HG03045 (cell line): Measurements from ENCODE around the gene FGGY.
"Not testable (repeated sequence)": the region's sequence is repeated elsewhere in the genome, so short reads cannot be mapped to it uniquely, and the experiment has no call there.

Experiments used
- ATAC-seq: cut with Tn5 transposase; IDR thresholded peaks from one replicate; pipeline ENCODE4 v1.9.1; 2021; ENCODE audit warnings: mild to moderate bottlenecking, moderate library complexity; ENCODE audit not compliant: unreplicated experiment

The FGGY gene

DNA sequence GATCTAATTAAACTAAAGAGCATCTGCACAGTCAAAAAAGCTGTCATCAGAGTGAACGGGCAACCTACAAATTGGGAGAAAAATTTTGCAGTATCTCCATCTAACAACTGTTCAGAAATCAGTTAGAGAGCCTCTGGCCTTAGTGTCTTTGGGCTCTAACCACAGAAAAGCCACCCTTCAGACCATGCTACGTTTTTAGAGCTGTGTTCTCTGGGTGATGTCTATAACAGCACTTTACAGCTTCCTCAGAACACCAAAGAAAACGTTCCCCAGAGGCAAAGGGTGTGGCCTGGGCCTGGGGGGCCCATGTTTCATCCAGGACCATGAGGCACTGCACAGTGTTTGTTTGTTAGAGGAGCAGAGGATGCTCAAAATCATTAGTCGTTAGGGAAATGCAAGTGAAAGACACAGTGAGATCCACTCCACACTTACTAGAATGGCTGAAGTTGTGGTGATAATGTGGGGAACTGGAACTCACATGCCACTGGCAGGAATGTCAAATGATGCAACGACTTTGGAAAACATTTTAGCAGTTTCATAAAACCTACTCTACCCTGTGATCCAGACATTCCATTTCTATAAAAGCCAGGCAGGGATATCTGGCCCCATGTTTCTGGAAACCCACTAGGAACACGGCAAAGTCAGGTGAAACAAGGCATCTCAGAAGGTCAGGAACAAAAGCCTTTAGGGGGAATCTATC lies 267.4 kb downstream of the FGGY start:
- ATAC-seq, result no peak

DNA sequence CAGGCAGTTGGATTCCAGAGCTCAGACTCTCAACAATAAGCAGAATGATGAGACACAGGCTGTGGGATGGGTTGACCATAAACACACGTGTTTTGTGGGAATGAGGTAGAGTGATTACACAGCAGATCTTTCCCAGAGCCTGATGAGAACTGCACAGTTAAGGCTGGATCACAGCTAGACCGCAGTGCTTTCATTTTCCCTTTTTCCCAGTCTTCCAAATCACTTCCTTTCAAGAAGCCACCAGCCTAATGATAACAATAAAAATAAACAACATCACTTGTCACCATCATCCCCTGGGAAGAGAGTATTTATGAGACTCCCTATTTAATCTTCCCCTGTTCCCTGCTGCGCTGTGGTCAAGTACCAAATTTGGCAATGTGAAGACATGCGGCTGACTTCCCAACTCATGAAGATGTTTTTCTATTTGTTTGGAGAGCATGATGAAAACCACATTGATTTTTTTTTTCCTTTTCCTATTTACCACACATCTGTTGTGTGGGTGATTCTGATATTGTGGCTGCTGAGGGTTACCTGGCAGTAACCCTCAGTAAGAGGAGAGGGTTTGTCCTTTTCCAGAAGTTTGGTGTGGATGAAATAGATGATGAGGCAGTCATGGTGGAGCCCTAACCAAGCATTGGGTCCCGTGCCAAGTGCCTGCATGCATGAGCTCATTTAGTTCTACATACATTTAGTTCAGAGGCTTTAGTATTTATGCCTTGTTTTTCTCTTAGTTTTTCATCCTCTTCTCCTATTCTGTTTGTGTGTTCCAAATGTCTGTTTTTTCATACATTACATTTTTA lies 268.9 kb downstream of the FGGY start:
- no peak for ATAC-seq

DNA sequence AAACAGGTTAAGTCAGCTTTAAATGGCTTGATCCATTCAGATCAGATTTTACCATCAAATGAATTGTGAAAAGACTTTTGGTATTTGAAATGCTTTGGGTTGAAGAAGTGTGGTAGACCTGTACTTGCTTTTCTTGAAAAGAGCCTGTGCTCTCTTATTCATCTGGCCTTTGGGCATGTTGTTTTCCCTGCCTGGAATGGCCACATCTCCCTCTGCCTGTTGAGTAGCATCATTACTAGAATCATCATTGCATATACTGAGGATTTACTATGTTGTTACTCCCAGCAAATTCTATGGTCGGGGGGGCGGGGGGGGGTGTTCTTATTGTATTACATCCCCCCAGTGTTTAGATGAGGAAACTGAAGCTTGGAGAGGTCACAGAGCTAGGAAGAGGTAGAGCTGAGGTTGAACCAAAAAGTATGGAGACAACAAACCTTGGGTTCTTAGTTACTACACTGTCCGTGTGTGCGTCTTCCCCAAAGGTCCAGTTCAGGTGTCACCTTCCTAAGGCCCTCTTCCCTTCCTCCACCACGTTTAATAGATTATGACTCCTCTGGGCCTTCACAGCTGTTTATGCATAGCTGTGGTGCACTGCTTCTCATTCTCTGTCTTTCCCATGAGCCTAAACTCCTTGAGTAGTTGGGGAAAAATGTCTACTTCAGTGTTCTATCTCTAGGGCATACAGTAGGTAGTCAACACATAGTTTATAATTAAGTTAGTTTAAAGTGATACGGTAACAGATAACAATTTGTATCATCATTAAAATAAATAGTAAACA lies 271.5 kb downstream of the FGGY start:
- no peak for ATAC-seq

DNA sequence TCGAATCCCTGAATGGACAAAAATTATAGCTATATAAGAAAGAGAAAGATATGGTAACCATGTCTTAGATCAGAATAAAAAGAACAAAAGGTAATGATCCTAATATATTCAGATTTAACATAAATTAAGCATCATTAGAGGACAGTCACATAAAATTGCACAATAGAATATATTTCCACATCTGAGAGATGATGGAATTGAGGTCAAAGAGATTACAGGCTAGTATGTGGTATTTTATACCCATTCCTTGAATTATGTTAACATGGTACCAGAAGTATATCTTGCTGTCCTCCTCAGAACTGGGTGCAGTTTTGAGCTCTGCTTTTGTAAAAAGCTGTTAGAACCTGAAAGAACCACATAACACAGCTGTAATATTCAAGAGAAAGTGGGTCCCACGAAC lies 272.3 kb downstream of the FGGY start:
- no peak for ATAC-seq

DNA sequence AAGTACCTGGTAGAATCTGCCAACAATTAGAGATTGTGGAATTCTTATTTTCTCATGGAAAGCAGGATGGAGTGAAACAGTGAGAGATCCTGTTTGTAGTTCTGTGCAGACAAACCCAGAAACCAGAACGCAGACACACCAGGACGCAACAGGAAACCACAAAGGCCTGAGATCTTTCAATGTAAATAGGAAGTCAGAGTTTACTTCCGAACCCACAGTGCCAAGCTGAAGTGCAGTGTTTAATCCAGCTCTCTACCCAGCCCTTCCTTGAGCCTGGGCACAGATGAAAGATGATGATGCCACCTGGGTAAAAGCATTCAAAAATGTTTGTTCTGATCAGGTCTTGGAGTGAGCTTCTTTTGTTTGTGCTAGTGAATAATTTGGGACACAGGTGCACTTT lies 273.6 kb downstream of the FGGY start:
- ATAC-seq, result no peak

DNA sequence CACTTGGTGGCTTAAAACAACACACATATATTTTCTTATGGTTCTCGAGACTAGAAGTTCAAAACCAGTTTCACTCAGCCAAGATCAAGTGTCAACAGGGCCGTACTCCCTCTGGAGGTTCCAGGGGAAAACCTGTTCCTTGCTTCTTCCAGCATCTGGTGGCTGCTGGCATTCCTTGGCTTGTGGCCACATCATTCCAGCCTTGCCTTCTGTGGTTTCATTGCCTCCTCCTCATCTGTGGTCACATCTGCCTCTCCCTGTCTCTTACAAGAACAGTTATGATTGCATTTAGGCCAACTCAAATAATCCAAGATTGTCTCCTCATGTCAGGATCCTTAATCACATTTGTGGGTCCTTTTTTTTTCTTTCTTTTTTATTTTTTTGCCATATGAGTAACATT lies 277.2 kb downstream of the FGGY start:
- no peak for ATAC-seq

DNA sequence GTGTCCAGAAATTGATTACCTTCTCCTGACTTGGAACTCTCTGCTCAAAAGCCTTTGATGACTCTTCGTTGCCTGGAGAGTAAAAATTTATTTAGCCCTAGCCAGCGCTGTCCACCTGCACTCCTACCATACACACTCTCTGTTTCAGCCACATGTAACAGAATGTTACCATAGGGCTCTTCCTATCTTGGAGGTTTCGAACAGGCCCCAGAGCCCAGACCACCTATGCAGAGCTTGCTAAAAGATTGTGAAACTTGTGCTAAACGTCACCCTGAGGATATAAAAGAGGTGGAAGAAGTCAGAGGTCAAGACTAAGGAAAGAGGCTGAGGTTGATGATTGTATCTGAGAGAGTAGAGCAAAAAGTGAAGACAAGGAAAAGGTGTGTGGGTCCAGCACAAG lies 280.9 kb downstream of the FGGY start:
- ATAC-seq, result no peak

DNA sequence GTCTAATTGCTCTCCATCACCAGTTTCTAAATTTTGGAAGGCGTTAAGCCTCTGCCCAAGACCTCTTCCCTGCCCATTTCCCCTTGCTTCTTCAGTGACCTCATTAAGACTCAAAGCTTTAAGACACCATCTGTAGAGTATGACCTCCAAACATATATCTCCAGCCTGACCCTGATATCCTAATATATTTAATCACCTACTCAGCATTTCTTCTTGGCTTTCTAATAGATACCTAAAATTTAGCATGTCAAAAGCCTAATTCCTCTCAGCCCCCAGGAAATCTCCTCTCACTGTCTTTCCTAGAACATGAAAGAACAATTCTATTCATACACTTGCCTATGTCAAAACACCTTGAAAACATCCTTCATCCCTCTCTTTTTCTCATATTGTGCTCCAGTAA lies 282.3 kb downstream of the FGGY start:
- ATAC-seq, result no peak

DNA sequence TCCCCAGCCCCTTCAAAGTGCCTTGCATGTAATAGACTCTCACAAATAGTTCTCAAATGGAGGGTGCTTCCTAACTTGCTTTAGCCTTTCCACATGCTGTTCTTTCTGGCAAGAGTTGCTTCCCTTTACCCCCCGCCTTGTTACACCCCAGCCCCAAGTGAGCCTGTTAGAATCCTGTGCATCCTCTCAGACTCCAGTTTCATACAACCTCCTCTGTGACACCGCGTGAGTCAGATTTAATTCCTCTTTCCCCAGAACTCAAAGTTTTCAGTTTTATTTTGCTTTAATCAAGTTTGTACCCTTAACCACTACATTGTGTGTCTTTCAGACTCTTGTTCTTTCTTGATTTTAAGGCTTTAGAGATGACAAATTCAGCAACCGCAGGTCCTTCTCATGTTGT lies 283.4 kb downstream of the FGGY start:
- ATAC-seq, result no peak

DNA sequence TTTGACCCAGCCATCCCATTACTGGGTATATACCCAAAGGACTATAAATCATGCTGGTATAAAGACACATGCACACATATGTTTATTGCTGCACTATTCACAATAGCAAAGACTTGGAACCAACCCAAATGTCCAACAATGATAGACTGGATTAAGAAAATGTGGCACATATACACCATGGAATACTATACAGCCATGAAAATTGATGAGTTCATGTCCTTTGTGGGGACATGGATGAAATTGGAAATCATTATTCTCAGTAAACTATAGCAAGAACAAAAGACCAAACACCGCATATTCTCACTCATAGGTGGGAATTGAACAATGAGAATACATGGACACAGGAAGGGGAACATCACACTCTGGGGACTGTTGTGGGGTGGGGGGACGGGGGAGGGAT lies 295.5 kb downstream of the FGGY start:
- not testable (repeated sequence) for ATAC-seq

DNA sequence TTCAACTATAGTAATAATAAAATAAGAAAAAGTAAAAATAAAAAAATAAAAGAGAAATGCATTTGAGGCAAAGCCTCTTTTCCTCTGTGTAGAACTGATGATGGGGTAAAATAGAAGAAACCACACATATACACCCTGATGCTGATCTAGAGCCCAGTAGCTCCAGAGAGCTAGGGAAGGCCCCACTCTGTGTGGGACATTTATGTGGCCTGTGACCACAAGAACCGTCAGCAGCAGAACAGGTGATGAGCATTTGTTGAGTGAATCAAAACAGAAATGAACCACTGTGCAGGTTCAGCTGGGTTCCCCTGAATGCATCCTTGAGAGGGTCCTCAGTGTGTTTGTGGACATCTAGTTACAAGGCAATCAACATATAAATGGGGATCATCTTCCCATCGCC lies 296.0 kb downstream of the FGGY start:
- no peak for ATAC-seq

DNA sequence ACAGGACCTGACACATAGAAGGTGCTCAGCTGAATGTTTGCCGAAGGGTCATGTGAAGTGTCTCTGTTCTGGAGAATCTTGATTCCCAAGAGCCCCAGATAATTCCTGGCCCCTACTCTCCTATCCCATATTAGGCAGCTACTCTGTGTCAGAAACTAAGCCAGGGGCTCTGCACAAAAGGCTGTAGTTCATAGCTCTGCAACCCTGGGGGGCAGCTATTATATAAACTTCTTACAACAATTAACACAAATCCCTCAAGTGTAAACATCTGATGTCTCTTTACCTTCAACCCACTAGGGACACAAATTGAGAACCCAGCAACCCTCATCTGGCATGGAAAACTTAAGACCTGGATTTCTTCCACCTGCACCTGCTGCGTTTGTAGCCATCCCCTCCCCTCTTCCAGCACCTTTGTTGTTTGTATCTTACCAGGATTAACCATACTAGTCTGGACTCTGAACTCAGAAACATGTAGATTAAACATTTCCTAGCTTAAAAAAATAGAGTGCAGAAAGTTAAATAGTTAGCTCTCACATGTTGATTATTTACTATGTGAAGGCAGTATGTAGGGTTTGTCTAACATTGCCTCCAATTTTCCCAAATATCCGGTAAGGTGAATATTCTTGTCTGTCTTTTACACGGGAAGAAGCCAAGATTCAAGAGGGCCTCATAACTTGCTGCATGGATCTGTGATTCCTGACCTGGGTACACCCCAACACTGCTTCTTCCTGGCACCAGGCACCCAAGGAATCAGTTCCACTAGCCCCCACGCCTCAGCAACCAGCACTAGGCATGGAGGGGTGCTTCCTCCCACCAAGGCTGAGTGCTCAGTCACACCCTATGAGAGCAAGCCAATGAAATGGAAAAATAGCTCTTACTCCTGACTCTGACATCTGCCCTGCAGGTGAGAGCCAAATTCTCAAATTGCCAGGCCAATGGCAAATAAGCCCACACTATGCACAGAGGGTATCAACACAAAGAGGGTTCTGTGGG lies 297.2 kb downstream of the FGGY start:
- no peak for ATAC-seq

DNA sequence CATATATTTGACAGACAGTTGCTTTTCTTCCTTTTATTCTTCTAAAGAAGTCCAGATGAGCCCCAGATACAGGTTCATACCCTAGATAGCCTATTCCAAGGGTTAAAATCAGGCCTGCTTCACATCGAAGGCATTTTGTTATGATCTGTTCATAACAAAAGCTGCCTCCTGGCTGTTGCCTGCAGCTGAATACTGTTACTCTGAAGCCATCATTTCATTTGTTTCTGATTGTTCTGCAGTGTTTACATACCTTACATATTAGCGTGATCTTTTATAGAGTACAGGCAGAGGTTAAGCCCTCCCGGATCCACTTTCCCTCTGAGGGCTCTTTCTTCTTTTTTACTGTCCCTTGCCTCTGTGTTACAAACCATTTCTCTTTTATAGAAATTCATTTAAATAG lies 298.9 kb downstream of the FGGY start:
- ATAC-seq, result no peak

DNA sequence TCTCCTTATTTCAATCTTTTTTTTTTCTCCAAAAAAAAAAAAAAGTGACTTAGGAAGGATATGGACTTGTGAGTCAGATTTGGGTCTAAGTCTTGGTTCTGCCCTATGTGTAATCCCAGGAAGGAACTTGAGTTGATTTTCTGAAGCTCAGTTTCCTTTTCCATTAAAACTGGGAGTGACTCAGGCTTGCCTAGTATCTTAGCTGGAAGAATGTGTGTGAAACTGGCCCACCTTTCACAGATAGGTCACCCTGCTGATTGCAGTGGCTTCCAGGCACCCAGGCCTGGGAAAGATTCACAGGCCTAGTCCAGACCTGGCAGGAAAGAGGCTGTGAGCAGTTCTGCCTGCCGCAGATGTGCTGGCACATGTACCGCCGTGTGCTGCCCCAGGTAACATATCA lies 299.5 kb downstream of the FGGY start:
- ATAC-seq, result no peak

DNA sequence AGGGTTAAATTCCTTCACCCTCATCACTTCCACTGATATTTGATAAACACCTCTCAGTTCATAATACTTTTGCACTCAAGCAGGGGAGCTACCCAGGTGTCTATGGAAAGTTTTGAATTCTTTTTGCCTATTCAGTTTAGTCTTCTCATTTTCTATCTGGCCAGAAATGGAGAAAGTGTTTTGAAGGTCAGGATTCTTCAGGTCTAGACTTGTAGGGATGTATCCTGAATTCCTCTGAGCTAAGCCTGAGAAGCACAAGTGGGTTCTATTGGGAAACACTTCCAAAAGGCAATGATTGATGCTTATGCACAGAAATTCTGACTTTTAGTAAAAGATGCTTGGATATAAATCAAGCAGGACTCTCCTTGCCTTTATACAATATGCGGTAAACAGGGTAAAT lies 300.1 kb downstream of the FGGY start:
- no peak for ATAC-seq

DNA sequence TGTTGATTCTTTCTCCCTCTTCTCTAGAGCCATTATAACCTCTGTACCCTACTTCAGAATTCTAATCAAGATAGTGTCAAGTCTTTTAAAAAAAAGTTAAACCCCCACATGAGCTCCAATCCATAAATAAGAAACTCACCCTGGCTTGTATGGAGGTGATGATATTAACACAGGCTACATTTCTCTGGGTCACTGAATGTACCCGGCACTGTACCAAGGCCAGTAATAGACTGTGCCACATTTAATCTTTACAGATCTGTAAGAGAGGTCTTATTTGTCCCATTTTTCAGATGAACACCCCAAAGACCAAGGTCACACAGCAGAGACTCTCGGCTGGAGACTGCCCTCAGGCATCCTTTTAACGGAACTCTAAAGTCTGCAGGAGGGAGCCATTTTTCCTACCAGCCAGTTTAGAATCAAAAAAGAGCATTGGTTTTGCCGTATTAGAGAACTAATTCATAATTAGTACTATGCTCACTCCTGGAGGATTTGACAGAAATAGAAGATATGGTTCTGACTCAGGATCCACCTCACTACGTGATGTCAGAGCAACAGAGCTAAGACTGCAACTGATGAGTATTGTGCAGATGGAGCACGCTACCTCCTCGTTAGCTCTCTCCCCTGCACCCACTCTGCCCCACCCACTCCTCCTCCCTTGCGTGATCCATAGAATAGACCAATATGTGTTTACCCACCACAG lies 300.7 kb downstream of the FGGY start:
- ATAC-seq, result no peak

DNA sequence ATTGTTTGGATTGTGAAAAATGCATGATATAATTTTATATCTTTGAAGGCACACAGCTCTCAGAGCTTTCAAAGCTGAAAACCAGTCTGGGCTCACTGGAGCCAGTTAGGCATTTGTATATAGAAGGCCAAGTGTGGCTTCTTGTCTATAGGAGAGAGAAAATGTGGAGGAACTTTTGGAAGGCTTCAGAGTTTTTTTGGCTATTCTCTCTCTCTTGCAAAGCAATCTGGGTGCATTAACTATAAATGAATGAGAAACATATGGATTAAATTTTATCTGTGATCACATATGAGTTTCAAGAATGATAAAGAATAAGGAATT lies 301.2 kb downstream of the FGGY start:
- no peak for ATAC-seq

DNA sequence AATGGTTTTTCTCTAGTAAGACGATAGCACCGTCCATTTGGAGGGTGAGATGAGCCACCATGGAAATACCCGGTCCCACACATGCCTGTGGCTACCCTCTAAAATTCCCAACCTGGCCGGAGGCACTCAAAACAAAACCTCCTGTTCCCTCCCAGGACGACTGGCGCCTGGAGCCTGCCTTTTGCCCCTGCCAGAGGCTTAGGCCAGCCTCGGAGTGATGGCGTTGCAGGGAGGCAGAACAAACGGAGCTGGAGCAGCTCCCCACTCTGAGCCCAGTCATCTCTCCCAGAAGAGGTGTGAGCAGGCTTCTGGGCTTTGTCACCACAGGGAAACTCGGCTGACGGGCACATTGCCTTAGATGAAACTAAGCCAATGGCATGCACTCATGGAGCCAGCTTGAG lies 304.1 kb downstream of the FGGY start:
- ATAC-seq, result no peak

DNA sequence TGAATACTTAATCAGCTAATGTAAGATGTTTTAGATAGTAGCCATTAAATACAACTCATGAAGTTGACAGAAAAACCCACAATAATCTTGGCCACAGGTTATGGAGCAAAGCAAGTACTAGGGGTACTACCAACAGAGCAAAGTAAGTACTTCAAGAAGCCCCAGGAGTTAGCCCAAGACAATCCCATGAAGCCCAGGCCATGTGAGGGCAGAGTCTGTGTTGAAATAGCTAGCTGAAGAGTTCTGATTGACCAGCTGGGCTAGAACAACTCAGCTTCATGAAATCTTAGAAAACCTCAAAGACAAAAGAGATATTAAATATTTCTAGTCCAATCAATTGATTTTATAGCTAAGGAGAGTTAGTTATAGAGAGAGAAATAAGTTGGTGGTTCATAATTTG lies 304.9 kb downstream of the FGGY start:
- no peak for ATAC-seq

DNA sequence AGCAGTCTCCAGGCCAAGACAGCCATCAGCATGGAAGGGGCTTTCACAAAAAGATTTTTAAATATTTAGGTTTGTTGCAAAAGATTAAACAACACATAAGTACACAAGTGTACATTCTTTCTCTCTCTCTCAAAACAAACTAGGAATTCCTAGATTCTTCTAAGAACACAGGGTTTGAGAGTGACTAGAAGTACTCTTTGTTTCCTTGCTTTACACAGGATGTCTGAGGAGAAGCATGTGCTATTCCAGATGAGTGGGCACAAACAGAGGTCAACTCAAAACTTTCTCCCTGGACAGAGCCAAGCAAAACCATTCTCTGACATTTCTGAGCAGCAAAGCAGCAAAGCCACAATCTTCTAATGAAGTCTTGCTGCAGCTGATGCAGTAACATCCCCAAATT lies 307.3 kb downstream of the FGGY start:
- ATAC-seq, result no peak
